ENCODE measurements around the gene HSPBP1. TPM values are rescaled to one million over a fixed set of nuclear protein-coding genes. Genes with fewer than 3 reads are reported as not detected.

The HSPBP1 gene
- total and polyA plus RNA-seq, 9 of the 15 experiments (the other 6 are each of a cell fraction or from before 2014, with no cell fraction given), result 0.83 to 81.3 (median 21.8) TPM

DNA sequence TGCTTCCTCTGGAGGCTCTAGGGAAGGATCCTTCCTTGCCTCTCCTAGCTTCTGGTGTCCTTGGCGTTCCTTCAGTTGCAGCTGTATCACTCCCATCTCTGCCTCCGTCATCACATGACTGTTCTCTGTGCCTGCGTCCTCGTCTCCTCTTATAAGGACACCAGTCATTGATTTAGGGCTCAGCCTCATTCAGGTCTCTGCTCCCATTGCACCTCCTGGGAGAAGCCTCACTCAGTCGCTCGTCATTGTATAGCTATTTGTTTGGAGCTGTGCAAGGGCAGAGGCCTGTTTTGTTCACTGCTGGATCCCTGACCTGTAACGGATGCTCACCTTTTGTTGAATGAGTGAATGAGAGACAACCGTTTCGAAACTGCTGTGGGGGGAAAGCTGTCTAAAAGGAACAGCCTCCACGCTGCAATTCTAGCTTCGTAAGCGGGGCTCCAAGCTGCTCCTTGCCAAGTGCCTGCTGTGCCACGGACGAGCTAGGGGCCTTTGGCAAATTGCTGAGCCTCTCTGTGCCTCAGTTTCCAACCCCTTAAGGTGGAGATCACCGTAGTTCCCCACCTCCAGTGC, 21.1 kb upstream of the HSPBP1 start (continued):
- TF ChIP-seq RNF219 (CRISPR knock-in tag; IDR thresholded peaks at IDR 0.05), result no peak
- 0 out of 2 replicates have a peak, but pooled peaks have one; percentile 30 for TF ChIP-seq DMBX1 (CRISPR knock-in tag; IDR thresholded peaks at IDR 0.05; ENCODE audit: borderline replicate concordance)
- no peak for TF ChIP-seq ID3 (CRISPR knock-in tag; IDR thresholded peaks at IDR 0.05)
- TF ChIP-seq ID3 (tag; IDR thresholded peaks at IDR 0.05), result no peak
- TF ChIP-seq SRSF9 (IDR thresholded peaks at IDR 0.05; ENCODE audit: borderline replicate concordance, low read depth, low read length), result no peak
- peak; percentile 15; the same call in 1 of the 2 replicates for TF ChIP-seq BHLHE40 (IDR thresholded peaks at IDR 0.05; ENCODE audit: low read length)
- TF ChIP-seq CCAR2 (IDR thresholded peaks at IDR 0.05; ENCODE audit: low read depth, low read length), result no peak
- 0 out of 2 replicates have a peak, but pooled peaks have one; percentile 77 for TF ChIP-seq ZNF583 (CRISPR knock-in tag; IDR thresholded peaks at IDR 0.05)
- no peak for TF ChIP-seq SIN3B (IDR thresholded peaks at IDR 0.05; ENCODE audit: low read depth)
- no peak for TF ChIP-seq ZNF444 (CRISPR knock-in tag; IDR thresholded peaks at IDR 0.05)
- TF ChIP-seq, protein P1, sequence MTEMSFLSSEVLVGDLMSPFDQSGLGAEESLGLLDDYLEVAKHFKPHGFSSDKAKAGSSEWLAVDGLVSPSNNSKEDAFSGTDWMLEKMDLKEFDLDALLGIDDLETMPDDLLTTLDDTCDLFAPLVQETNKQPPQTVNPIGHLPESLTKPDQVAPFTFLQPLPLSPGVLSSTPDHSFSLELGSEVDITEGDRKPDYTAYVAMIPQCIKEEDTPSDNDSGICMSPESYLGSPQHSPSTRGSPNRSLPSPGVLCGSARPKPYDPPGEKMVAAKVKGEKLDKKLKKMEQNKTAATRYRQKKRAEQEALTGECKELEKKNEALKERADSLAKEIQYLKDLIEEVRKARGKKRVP (CRISPR knock-in tag; IDR thresholded peaks at IDR 0.05), result no peak
- TF ChIP-seq E2F3 (CRISPR knock-in tag; IDR thresholded peaks at IDR 0.05), result 0 out of 2 replicates have a peak, but pooled peaks have one; percentile 25
- TF ChIP-seq, protein P2, sequence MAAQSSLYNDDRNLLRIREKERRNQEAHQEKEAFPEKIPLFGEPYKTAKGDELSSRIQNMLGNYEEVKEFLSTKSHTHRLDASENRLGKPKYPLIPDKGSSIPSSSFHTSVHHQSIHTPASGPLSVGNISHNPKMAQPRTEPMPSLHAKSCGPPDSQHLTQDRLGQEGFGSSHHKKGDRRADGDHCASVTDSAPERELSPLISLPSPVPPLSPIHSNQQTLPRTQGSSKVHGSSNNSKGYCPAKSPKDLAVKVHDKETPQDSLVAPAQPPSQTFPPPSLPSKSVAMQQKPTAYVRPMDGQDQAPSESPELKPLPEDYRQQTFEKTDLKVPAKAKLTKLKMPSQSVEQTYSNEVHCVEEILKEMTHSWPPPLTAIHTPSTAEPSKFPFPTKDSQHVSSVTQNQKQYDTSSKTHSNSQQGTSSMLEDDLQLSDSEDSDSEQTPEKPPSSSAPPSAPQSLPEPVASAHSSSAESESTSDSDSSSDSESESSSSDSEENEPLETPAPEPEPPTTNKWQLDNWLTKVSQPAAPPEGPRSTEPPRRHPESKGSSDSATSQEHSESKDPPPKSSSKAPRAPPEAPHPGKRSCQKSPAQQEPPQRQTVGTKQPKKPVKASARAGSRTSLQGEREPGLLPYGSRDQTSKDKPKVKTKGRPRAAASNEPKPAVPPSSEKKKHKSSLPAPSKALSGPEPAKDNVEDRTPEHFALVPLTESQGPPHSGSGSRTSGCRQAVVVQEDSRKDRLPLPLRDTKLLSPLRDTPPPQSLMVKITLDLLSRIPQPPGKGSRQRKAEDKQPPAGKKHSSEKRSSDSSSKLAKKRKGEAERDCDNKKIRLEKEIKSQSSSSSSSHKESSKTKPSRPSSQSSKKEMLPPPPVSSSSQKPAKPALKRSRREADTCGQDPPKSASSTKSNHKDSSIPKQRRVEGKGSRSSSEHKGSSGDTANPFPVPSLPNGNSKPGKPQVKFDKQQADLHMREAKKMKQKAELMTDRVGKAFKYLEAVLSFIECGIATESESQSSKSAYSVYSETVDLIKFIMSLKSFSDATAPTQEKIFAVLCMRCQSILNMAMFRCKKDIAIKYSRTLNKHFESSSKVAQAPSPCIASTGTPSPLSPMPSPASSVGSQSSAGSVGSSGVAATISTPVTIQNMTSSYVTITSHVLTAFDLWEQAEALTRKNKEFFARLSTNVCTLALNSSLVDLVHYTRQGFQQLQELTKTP (IDR thresholded peaks at IDR 0.05; ENCODE audit: low read depth in 1 of 2, partially characterized antibody in 2 of 2), result no peak
- no peak for TF ChIP-seq C11orf30 (IDR thresholded peaks at IDR 0.05; ENCODE audit: low read depth)
- TF ChIP-seq, protein P3, sequence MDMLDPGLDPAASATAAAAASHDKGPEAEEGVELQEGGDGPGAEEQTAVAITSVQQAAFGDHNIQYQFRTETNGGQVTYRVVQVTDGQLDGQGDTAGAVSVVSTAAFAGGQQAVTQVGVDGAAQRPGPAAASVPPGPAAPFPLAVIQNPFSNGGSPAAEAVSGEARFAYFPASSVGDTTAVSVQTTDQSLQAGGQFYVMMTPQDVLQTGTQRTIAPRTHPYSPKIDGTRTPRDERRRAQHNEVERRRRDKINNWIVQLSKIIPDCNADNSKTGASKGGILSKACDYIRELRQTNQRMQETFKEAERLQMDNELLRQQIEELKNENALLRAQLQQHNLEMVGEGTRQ (CRISPR knock-in tag; IDR thresholded peaks at IDR 0.05), result peak; percentile 35; the same call in 1 of the 2 replicates
- TF ChIP-seq TOE1 (IDR thresholded peaks at IDR 0.05; ENCODE audit: borderline replicate concordance), result peak; percentile 56; the same call in 1 of the 2 replicates
- TF ChIP-seq TOE1 (CRISPR knock-in tag; IDR thresholded peaks at IDR 0.05; ENCODE audit: borderline replicate concordance, low read depth), result no peak
- no peak for TF ChIP-seq ATF1 (CRISPR knock-in tag; IDR thresholded peaks at IDR 0.05)
- TF ChIP-seq ATF1 (tag; IDR thresholded peaks at IDR 0.05), result peak; percentile 20; the same call in 1 of the 2 replicates
- no peak for TF ChIP-seq ZNF134 (CRISPR knock-in tag; conservative IDR thresholded peaks at IDR 0.05)
- 0 out of 2 replicates have a peak, but pooled peaks have one; percentile 40 for TF ChIP-seq ZNF76 (CRISPR knock-in tag; IDR thresholded peaks at IDR 0.05; ENCODE audit: borderline replicate concordance)
